HepG2 (cell line): ENCODE measurements around the gene TMEM184B. TPM values are rescaled to one million over a fixed set of nuclear protein-coding genes. Genes with fewer than 3 reads are reported as not detected.

Experiments used
- ATAC-seq: fragments of 200-7000 bp; cut with Tn5 transposase; 3 replicates; pipeline ENCODE4 v1.9.1; 2020; ENCODE audit warnings: mild to moderate bottlenecking, moderate library complexity
- Bru-seq: library from RNA; stranded (reverse); fragments of 400-500 nt; gene quantifications from one replicate; lab custom pipeline; 2021; lab: Mats Ljungman, UMichigan
- BruChase-seq, 2 experiments: library from RNA; stranded (reverse); fragments of 400-500 nt; gene quantifications; one replicate each; lab custom pipeline; 2021; lab: Mats Ljungman, UMichigan
- BruUV-seq: library from RNA; stranded (reverse); fragments of 400-500 nt; replicated peaks from 2 replicates; lab custom pipeline; 2021; lab: Mats Ljungman, UMichigan
- CTCF ChIA-PET: fragments of 300-600 bp; formaldehyde crosslinking; extraction: SDS; loops from one replicate; lab custom pipeline; 2021; ENCODE audit warnings: low total read pairs, inconsistent platforms, low intra/inter-chr PET ratio; lab: Yijun Ruan, JAX
- POLR2A ChIA-PET: fragments of 350-600 bp; sonication (Branson Sonifier 250); formaldehyde crosslinking; loops from one replicate; lab custom pipeline; 2020; ENCODE audit warnings: antibody characterized with exemption, inconsistent platforms; lab: Yijun Ruan, JAX
- DNase-seq: peaks from one replicate; pipeline ENCODE4 v3.0.0-alpha.2; 2015; ENCODE audit warnings: low spot score
- FAIRE-seq: peaks from 3 replicates; lab custom pipeline; 2011; peaks lifted over from hg19 to GRCh38; lab: Jason Lieb, UNC
- H2AFZ ChIP-seq: one replicate; pipeline ENCODE4 v1.6.1; 2011; ENCODE audit warnings: low read length, inconsistent platforms
- H3K27ac ChIP-seq: fragments of 300-600 bp; 3 replicates; pipeline ENCODE4 v1.8.0; 2011; ENCODE audit warnings: mixed run types, mild to moderate bottlenecking, mixed read lengths, low read length, inconsistent platforms; ENCODE audit not compliant: insufficient read depth; ENCODE audit errors: extremely low read length
- H3K27me3 ChIP-seq, 2 experiments: fragments of 200-600 bp in 1 of 2; 2 replicates in 1 of 2; 3 replicates in 1 of 2; pipeline versions ENCODE4 v1.6.0 to v1.8.0; 2011; ENCODE audit warnings: low read length in 2 of 2, mild to moderate bottlenecking in 2 of 2, moderate library complexity in 2 of 2, inconsistent platforms in 1 of 2; ENCODE audit not compliant: insufficient read depth in 2 of 2, control insufficient read depth in 1 of 2
- H3K36me3 ChIP-seq, 2 experiments: fragments of 200-600 bp in 1 of 2; replicated peaks in 1 of 2; 2 replicates in 1 of 2; 3 replicates in 1 of 2; pipeline versions ENCODE4 v1.5.1 to v1.8.0; 2011; ENCODE audit warnings: low read length in 2 of 2, inconsistent platforms in 1 of 2; ENCODE audit not compliant: insufficient read depth in 2 of 2, control insufficient read depth in 1 of 2
- H3K4me1 ChIP-seq: 2 replicates; pipeline ENCODE4 v1.5.1; 2012; ENCODE audit warnings: low read length, inconsistent platforms; ENCODE audit not compliant: insufficient read depth
- H3K4me2 ChIP-seq: 2 replicates; pipeline ENCODE4 v1.6.0; 2011; ENCODE audit warnings: low read depth, low read length, inconsistent platforms
- H3K4me3 ChIP-seq, 3 experiments: fragments of 200-600 bp in 1 of 3; sonication (generic), shearing (Covaris generic) in 1 of 3; replicated peaks in 1 of 3; 2 replicates each; pipeline ENCODE4 v1.5.1; 2011 to 2016; ENCODE audit warnings: low read length in 3 of 3, inconsistent platforms in 2 of 3, low read depth in 2 of 3, mild to moderate bottlenecking in 2 of 3, control low read depth in 1 of 3, mixed read lengths in 1 of 3; ENCODE audit not compliant: insufficient read depth in 1 of 3
- H3K79me2 ChIP-seq: one replicate; pipeline ENCODE4 v1.6.1; 2011; ENCODE audit warnings: low read length, inconsistent platforms; ENCODE audit not compliant: insufficient read depth
- H3K9ac ChIP-seq: 2 replicates; pipeline ENCODE4 v1.6.0; 2011; ENCODE audit warnings: mild to moderate bottlenecking, low read depth, low read length, inconsistent platforms; ENCODE audit not compliant: insufficient read depth
- H3K9me3 ChIP-seq: 2 replicates; pipeline ENCODE4 v1.5.1; 2012; ENCODE audit warnings: mild to moderate bottlenecking, low read length
- H4K20me1 ChIP-seq: 2 replicates; pipeline ENCODE4 v1.6.0; 2011; ENCODE audit warnings: inconsistent platforms, mild to moderate bottlenecking, low read length, moderate library complexity; ENCODE audit not compliant: insufficient read depth
- ARNT2 ChIP-seq: sonication (generic); formaldehyde crosslinking; IDR thresholded peaks from 2 replicates; pipeline ENCODE4 v1.8.0; 2022; ENCODE audit warnings: mild to moderate bottlenecking, low read depth, missing genetic modification reagents, moderate library complexity
- DBP ChIP-seq: sonication (generic); formaldehyde crosslinking; IDR thresholded peaks from 2 replicates; pipeline ENCODE4 v1.4.0; 2020; ENCODE audit warnings: missing genetic modification reagents; ENCODE audit errors: not compliant biosample characterization
- E2F1 ChIP-seq: sonication (generic); formaldehyde crosslinking; IDR thresholded peaks from 2 replicates; pipeline ENCODE4 v1.5.0; 2020; ENCODE audit warnings: missing genetic modification reagents
- JDP2 ChIP-seq: sonication (generic); formaldehyde crosslinking; IDR thresholded peaks from 2 replicates; pipeline ENCODE4 v1.8.1; 2022; ENCODE audit warnings: missing genetic modification reagents, borderline replicate concordance
- PREB ChIP-seq: sonication (generic); formaldehyde crosslinking; IDR thresholded peaks from 2 replicates; pipeline ENCODE4 v1.4.0; 2020; ENCODE audit warnings: missing genetic modification reagents
- ZBTB42 ChIP-seq: sonication (generic); formaldehyde crosslinking; IDR thresholded peaks from 2 replicates; pipeline ENCODE4 v1.5.0; 2020; ENCODE audit warnings: mild to moderate bottlenecking, missing genetic modification reagents
- ZNF331 ChIP-seq: sonication (generic); formaldehyde crosslinking; IDR thresholded peaks from 2 replicates; pipeline ENCODE4 v1.4.0; 2020; ENCODE audit warnings: missing genetic modification reagents
- WGBS: methylation state at CpG from one replicate; pipeline ENCODE4 v1.1.6; 2017; ENCODE audit warnings: low lambda C conversion rate; 5-methylcytosine and 5-hydroxymethylcytosine counted together
- in situ Hi-C: cut with HindIII; loops from 2 replicates; pipeline ENCODE4 v1.10.0; 2017; ENCODE audit warnings: low pct_unique_long_range_greater_than_20kb; ENCODE audit not compliant: extremely low pct_ligation_motif_present
- intact Hi-C: fragments of 100-400 bp; cut with micrococcal nuclease; formaldehyde crosslinking; loops from one replicate; pipeline ENCODE4 v1.10.0; 2022; ENCODE audit not compliant: unreplicated experiment
- long read RNA-seq, 2 experiments: library from RNA in 1 of 2; library from polyadenylated mRNA in 1 of 2; stranded (forward) in 1 of 2; unstranded in 1 of 2; transcript quantifications; one replicate each; pipeline ENCODE4 v2.0.0, GENCODE V29; 2019 to 2022
- polyA minus RNA-seq, 3 experiments: library from RNA; depleted of rRNA, polyadenylated mRNA; stranded (reverse); fragments of >200 nt; gene quantifications; 2 replicates each; pipeline ENCODE4 v1.2.3, GENCODE V29; 2011; ENCODE audit warnings: low replicate concordance in 1 of 3
- polyA plus RNA-seq, 8 experiments: library from polyadenylated mRNA; depleted of rRNA in 3 of 8; stranded (reverse) in 7 of 8; unstranded in 1 of 8; fragments of >200 nt; fragmentation: Illumina TruSeq in 4 of 8; extraction: Trizol in 4 of 8; gene quantifications; 2 replicates each; pipeline versions ENCODE4 v1.2.1 to v1.2.3, GENCODE V29; 2011 to 2016; ENCODE audit warnings: low read depth in 4 of 8, missing spikeins in 1 of 8, mixed read lengths in 1 of 8; ENCODE audit not compliant: insufficient read depth in 1 of 8
- total RNA-seq, 5 experiments: library from RNA; depleted of rRNA; stranded (reverse); fragments of >200 nt; fragmentation: Illumina TruSeq; extraction: Trizol; gene quantifications; 2 replicates each; pipeline ENCODE4 v1.2.3, GENCODE V29; 2016; ENCODE audit warnings: low read depth in 1 of 5
- TF ChIP-seq, protein P1 (sequence below): sonication (generic); formaldehyde crosslinking; IDR thresholded peaks from 2 replicates; pipeline ENCODE4 v1.4.0; 2020; ENCODE audit warnings: missing genetic modification reagents, borderline replicate concordance

The TMEM184B gene
- total RNA-seq (2016; rRNA removed; fragmentation: Illumina TruSeq; extraction: Trizol): 11.8 and 15.9 TPM in 2 replicates
- 12.8 and 13.5 TPM in 2 replicates for total RNA-seq (2016; cell fraction: cytosol; rRNA removed; fragmentation: Illumina TruSeq; extraction: Trizol; ENCODE audit: low read depth)
- total RNA-seq (2016; cell fraction: insoluble cytoplasmic fraction; rRNA removed; fragmentation: Illumina TruSeq; extraction: Trizol): 10.2 and 15.3 TPM in 2 replicates
- 32.8 and 33.3 TPM in 2 replicates for total RNA-seq (2016; cell fraction: membrane; rRNA removed; fragmentation: Illumina TruSeq; extraction: Trizol)
- total RNA-seq (2016; cell fraction: nucleus; rRNA removed; fragmentation: Illumina TruSeq; extraction: Trizol): 12.9 and 16.5 TPM in 2 replicates
- polyA plus RNA-seq (2011; rRNA removed): 16.0 and 16.4 TPM in 2 replicates
- 13.7 and 14.0 TPM in 2 replicates for polyA plus RNA-seq (2011; cell fraction: cytosol; rRNA removed)
- 33.2 and 36.0 TPM in 2 replicates for polyA plus RNA-seq (2011; cell fraction: nucleus; rRNA removed)
- 18.5 and 26.5 TPM in 2 replicates for polyA plus RNA-seq (2012)
- 13.7 and 14.5 TPM in 2 replicates for polyA plus RNA-seq (2016; cell fraction: cytosol; fragmentation: Illumina TruSeq; extraction: Trizol; ENCODE audit: low read depth)
- 14.5 and 19.7 TPM in 2 replicates for polyA plus RNA-seq (2016; cell fraction: insoluble cytoplasmic fraction; fragmentation: Illumina TruSeq; extraction: Trizol; ENCODE audit: low read depth)
- polyA plus RNA-seq (2016; cell fraction: membrane; fragmentation: Illumina TruSeq; extraction: Trizol; ENCODE audit: low read depth): 34.1 and 39.3 TPM in 2 replicates
- 38.4 and 41.0 TPM in 2 replicates for polyA plus RNA-seq (2016; cell fraction: nucleus; fragmentation: Illumina TruSeq; extraction: Trizol; ENCODE audit: insufficient read depth, low read depth)
- 21.0 and 37.7 TPM in 2 replicates for polyA minus RNA-seq (2011; rRNA and poly(A)+ RNA removed; ENCODE audit: low replicate concordance)
- polyA minus RNA-seq (2011; cell fraction: cytosol; rRNA and poly(A)+ RNA removed): 18.8 and 20.9 TPM in 2 replicates
- 8.7 and 10.9 TPM in 2 replicates for polyA minus RNA-seq (2011; cell fraction: nucleus; rRNA and poly(A)+ RNA removed)
- Bru-seq, nascent RNA: percentile 58 among the genes with signal in this experiment
- BruChase-seq, experiment 1, labeled RNA remaining after a 6-hour chase: percentile 68 among the genes with signal in this experiment
- BruChase-seq, experiment 2, labeled RNA remaining after a 2-hour chase: percentile 68 among the genes with signal in this experiment
- long read RNA-seq, experiment 1, full-length matches to known transcripts: 17 of 18 reads
- long read RNA-seq, experiment 1, partial matches to known transcripts: 0 of 18 reads
- long read RNA-seq, experiment 1, other reads (novel, unspliced or antisense): 1 of 18 reads
- long read RNA-seq, experiment 2, full-length matches to known transcripts: 78 of 86 reads
- long read RNA-seq, experiment 2, partial matches to known transcripts: 4 of 86 reads
- long read RNA-seq, experiment 2, other reads (novel, unspliced or antisense): 4 of 86 reads

- FAIRE-seq (no peak), DNase-seq (no peak), ATAC-seq (peak; percentile 84)
- H4K20me1 ChIP-seq: peaks cover 9% of the 10 kb centered on the region; the same call in 1 of the 2 replicates
- peaks cover 60% of the 10 kb centered on the region for H3K4me1 ChIP-seq
- H2AFZ ChIP-seq: peak within 1 kb of the TSS; percentile 100
- peak within 1 kb of the TSS; percentile 56 for H3K27ac ChIP-seq
- H3K4me2 ChIP-seq: peak within 1 kb of the TSS; percentile 100
- intact Hi-C loops: no loop called here
- peak within 1 kb of the TSS; percentile 83 for H3K9ac ChIP-seq
- WGBS: 3% methylated on average over 12 of the region's 97 CpGs
- H3K27me3 ChIP-seq: peaks cover 0 to 4% of the 10 kb centered on the region in 2 experiments; a peak in 3 of 5 replicates
- peaks cover 45% of the 10 kb centered on the region for H3K79me2 ChIP-seq
- ChIA-PET CTCF (no interaction called here), POLR2A (interaction anchor here (0.6 to 1.6 kb wide), 2 partner anchors 11 to 107 kb away, joined by 3 to 4 read pairs; no protein-coding TSS in a partner anchor)
- H3K36me3 ChIP-seq: 0 out of 5 replicates have a peak, but pooled peaks cover 1 to 4% of the 10 kb centered on the region in 2 experiments
- no TSS peak for BruUV-seq
- in situ Hi-C loops: no loop called here
- peak within 1 kb of the TSS; percentile 83 to 96 (median 94) for H3K4me3 ChIP-seq
- H3K9me3 ChIP-seq: no peaks in the 10 kb centered on the region
- TF ChIP-seq PREB (CRISPR knock-in tag) (no peak), ZBTB42 (CRISPR knock-in tag) (no peak), ARNT2 (CRISPR knock-in tag) (peak; percentile 22; the same call in 1 of the 2 replicates), DBP (CRISPR knock-in tag) (no peak), E2F1 (CRISPR knock-in tag) (no peak), JDP2 (CRISPR knock-in tag) (no peak; the same call in 1 of the 2 replicates), ZNF331 (CRISPR knock-in tag) (no peak)
- TF ChIP-seq, protein P1, sequence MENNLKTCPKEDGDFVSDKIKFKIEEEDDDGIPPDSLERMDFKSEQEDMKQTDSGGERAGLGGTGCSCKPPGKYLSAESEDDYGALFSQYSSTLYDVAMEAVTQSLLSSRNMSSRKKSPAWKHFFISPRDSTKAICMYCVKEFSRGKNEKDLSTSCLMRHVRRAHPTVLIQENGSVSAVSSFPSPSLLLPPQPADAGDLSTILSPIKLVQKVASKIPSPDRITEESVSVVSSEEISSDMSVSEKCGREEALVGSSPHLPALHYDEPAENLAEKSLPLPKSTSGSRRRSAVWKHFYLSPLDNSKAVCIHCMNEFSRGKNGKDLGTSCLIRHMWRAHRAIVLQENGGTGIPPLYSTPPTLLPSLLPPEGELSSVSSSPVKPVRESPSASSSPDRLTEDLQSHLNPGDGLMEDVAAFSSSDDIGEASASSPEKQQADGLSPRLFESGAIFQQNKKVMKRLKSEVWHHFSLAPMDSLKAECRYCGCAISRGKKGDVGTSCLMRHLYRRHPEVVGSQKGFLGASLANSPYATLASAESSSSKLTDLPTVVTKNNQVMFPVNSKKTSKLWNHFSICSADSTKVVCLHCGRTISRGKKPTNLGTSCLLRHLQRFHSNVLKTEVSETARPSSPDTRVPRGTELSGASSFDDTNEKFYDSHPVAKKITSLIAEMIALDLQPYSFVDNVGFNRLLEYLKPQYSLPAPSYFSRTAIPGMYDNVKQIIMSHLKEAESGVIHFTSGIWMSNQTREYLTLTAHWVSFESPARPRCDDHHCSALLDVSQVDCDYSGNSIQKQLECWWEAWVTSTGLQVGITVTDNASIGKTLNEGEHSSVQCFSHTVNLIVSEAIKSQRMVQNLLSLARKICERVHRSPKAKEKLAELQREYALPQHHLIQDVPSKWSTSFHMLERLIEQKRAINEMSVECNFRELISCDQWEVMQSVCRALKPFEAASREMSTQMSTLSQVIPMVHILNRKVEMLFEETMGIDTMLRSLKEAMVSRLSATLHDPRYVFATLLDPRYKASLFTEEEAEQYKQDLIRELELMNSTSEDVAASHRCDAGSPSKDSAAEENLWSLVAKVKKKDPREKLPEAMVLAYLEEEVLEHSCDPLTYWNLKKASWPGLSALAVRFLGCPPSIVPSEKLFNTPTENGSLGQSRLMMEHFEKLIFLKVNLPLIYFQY (CRISPR knock-in tag): no peak
These were observed at the start of gene TMEM184B for GRCh38 chr22:38272373-38273134. Gene TMEM184B, minus strand, starts transcription at chr22:38273010. Its CDS starts 25,049 bp downstream, at chr22:38247961.
